Gastrocnemius medialis (tissue), 4 donors: ENCODE data around the gene USP24.
"Not testable (repeated sequence)": the region's sequence is repeated elsewhere in the genome, so short reads cannot be mapped to it uniquely, and the experiment has no call there.

Experiments used
- CTCF ChIP-seq, 5 experiments: fragments of 450-650 bp in 3 of 5; fragments of 200-600 bp in 2 of 5; sonication (generic) in 2 of 5; IDR thresholded peaks in 4 of 5; conservative IDR thresholded peaks in 1 of 5; 1 replicate in 4 of 5; 2 replicates in 1 of 5; pipeline ENCODE4 v1.5.1; 2016 to 2019; ENCODE audit warnings: antibody characterized with exemption in 5 of 5, mild to moderate bottlenecking in 3 of 5, moderate library complexity in 3 of 5
- POLR2A ChIP-seq, 2 donors: fragments of 450-650 bp; IDR thresholded peaks; one replicate each; pipeline ENCODE4 v1.6.1; 2017; ENCODE audit warnings: antibody characterized with exemption in 2 of 2, mild to moderate bottlenecking in 2 of 2, moderate library complexity in 2 of 2

GRCh38 chr1:55191219-55191952, 23.8 kb downstream of the USP24 start:
- not testable (repeated sequence) for TF ChIP-seq CTCF (IDR thresholded peaks at IDR 0.05 in 4 of 5, conservative IDR thresholded peaks at IDR 0.05 in 1 of 5); POLR2A (IDR thresholded peaks at IDR 0.05)
